GM21717 (cell line): Measurements from ENCODE around the gene MLH3.
"Not testable (repeated sequence)": the region's sequence is repeated elsewhere in the genome, so short reads cannot be mapped to it uniquely, and the experiment has no call there.

Experiments
- ATAC-seq: cut with Tn5 transposase; IDR thresholded peaks from one replicate; pipeline ENCODE4 v1.9.1; 2021; ENCODE audit warnings: mild to moderate bottlenecking, moderate library complexity; ENCODE audit not compliant: unreplicated experiment

The MLH3 gene

GRCh38 chr14:75067765-75068164 lies 16.5 kb upstream of the MLH3 start:
- not testable (repeated sequence) for ATAC-seq

GRCh38 chr14:75067212-75067611 lies 15.9 kb upstream of the MLH3 start:
- no peak for ATAC-seq

- no peak for ATAC-seq
Measured at GRCh38 chr14:75066691-75067090, 15.4 kb upstream of the MLH3 start.

- ATAC-seq: no peak
Measured at GRCh38 chr14:75064205-75064567, 12.9 kb upstream of the MLH3 start.

GRCh38 chr14:75063491-75064204 lies 12.4 kb upstream of the MLH3 start, which contains the start of gene ACYP1:
Gene ACYP1 (minus strand): TSS chr14:75064024. CDS start chr14:75063553, 471 bp downstream.
- ATAC-seq: peak; percentile 92

GRCh38 chr14:75063013-75063412 lies 11.7 kb upstream of the MLH3 start:
- no peak for ATAC-seq

- ATAC-seq: no peak
Measured at GRCh38 chr14:75060420-75060819, 9.2 kb upstream of the MLH3 start.

GRCh38 chr14:75059642-75060041 lies 8.4 kb upstream of the MLH3 start:
- no peak for ATAC-seq

- ATAC-seq: no peak
Measured at GRCh38 chr14:75054421-75054820, 3.2 kb upstream of the MLH3 start.

- ATAC-seq: no peak
Measured at GRCh38 chr14:75053396-75054291, 2.4 kb upstream of the MLH3 start.

GRCh38 chr14:75051556-75051899 lies 261 bp upstream of the MLH3 start:
- no peak for ATAC-seq

GRCh38 chr14:75049731-75050201 lies 1.5 kb downstream of the MLH3 start:
- no peak for ATAC-seq

- ATAC-seq: no peak
Measured at GRCh38 chr14:75049136-75049535, 2.1 kb downstream of the MLH3 start.

- ATAC-seq: no peak
Measured at GRCh38 chr14:75048101-75048500, 3.2 kb downstream of the MLH3 start.

GRCh38 chr14:75047506-75047905 lies 3.8 kb downstream of the MLH3 start:
- no peak for ATAC-seq

- no peak for ATAC-seq
Measured at GRCh38 chr14:75046899-75047298, 4.4 kb downstream of the MLH3 start.

- no peak for ATAC-seq
Measured at GRCh38 chr14:75046275-75046674, 5.0 kb downstream of the MLH3 start.

GRCh38 chr14:75044752-75045151 lies 6.5 kb downstream of the MLH3 start:
- ATAC-seq: no peak

- ATAC-seq: no peak
Measured at GRCh38 chr14:75044322-75044721, 6.9 kb downstream of the MLH3 start.

- ATAC-seq: no peak
Measured at GRCh38 chr14:75042035-75042434, 9.2 kb downstream of the MLH3 start.

- ATAC-seq: no peak
Measured at GRCh38 chr14:75041613-75042012, 9.7 kb downstream of the MLH3 start.

GRCh38 chr14:75040959-75041358 lies 10.3 kb downstream of the MLH3 start:
- ATAC-seq: no peak
